Lung (tissue), 12 donors: ENCODE data around the gene ACIN1. TPM values are rescaled to one million over a fixed set of nuclear protein-coding genes. Genes with fewer than 3 reads are reported as not detected.

Experiments used
- ATAC-seq: fragments of 200-7000 bp; cut with Tn5 transposase; one replicate; pipeline ENCODE4 v1.9.1; 2020; ENCODE audit warnings: moderate number of reproducible peaks; ENCODE audit not compliant: insufficient read depth, low FRiP score
- DNase-seq, 3 donors: peaks; one replicate each; pipeline ENCODE4 v3.0.0-alpha.2; 2013 to 2017
- H3K27ac ChIP-seq, 2 donors: one replicate each; pipeline ENCODE4 v1.5.1; 2013; ENCODE audit warnings: mild to moderate bottlenecking in 2 of 2, moderate library complexity in 2 of 2, control low read depth in 1 of 2, inconsistent platforms in 1 of 2, low read depth in 1 of 2, low read length in 1 of 2
- H3K27me3 ChIP-seq, 3 donors: one replicate each; pipeline ENCODE4 v1.5.1; 2013; ENCODE audit warnings: low read length in 2 of 3; ENCODE audit not compliant: control insufficient read depth in 3 of 3, insufficient read depth in 3 of 3
- H3K36me3 ChIP-seq, 4 donors: one replicate each; pipeline ENCODE4 v1.5.1; 2013; ENCODE audit warnings: low read length in 4 of 4, mild to moderate bottlenecking in 1 of 4, moderate library complexity in 1 of 4; ENCODE audit not compliant: control insufficient read depth in 4 of 4, insufficient read depth in 4 of 4
- H3K4me1 ChIP-seq, 5 donors: one replicate each; pipeline ENCODE4 v1.5.1; 2013; ENCODE audit warnings: low read length in 5 of 5, mild to moderate bottlenecking in 2 of 5, moderate library complexity in 1 of 5; ENCODE audit not compliant: control insufficient read depth in 5 of 5, insufficient read depth in 5 of 5
- H3K4me3 ChIP-seq: one replicate; pipeline ENCODE4 v1.5.1; 2013; ENCODE audit warnings: mild to moderate bottlenecking, control low read depth, moderate library complexity
- H3K9ac ChIP-seq, 2 donors: one replicate each; pipeline ENCODE4 v1.5.1; 2013; ENCODE audit warnings: low read length in 2 of 2, control low read depth in 1 of 2; ENCODE audit not compliant: insufficient read depth in 1 of 2
- H3K9me3 ChIP-seq, 4 donors: one replicate each; pipeline ENCODE4 v1.5.1; 2013; ENCODE audit warnings: low read length in 3 of 4, mild to moderate bottlenecking in 1 of 4, moderate library complexity in 1 of 4; ENCODE audit not compliant: control insufficient read depth in 4 of 4, insufficient read depth in 3 of 4
- WGBS, 2 donors: extraction: QIAGEN DNeasy Blood & Tissue Kit; methylation state at CpG; one replicate each; pipeline ENCODE4 v1.1.7; 2013; 5-methylcytosine and 5-hydroxymethylcytosine counted together
- polyA plus RNA-seq, 2 donors: library from polyadenylated mRNA; stranded (reverse); fragments of 200-250 nt; gene quantifications; one replicate each; pipeline ENCODE4 v1.2.1, GENCODE V29; 2013
- total RNA-seq, 2 donors: library from RNA; depleted of rRNA in 1 of 2; stranded (reverse); fragments of >200 nt in 1 of 2; gene quantifications; one replicate each; pipeline ENCODE4 v1.2.1, GENCODE V29; 2014 to 2021
- TF ChIP-seq, protein P1 (sequence below): IDR thresholded peaks from 2 replicates; pipeline ENCODE4 v1.5.1; 2012; ENCODE audit warnings: mild to moderate bottlenecking; ENCODE audit errors: control extremely low read depth, extremely low read depth
- donor health status: control.
- donor health status: control.
- donor health status: Bipolar disorder and iron deficiency.
- donor health status: healthy.
- donor health status: DM: yes; HTN: yes; CAD: no.

Gene ACIN1
- total and polyA plus RNA-seq, 4 donors, result 76.3 to 154 (median 115) TPM

- Histone ChIP-seq H3K36me3 (peaks cover 18 to 36% (median 27%) of the 10 kb centered on the region in 4 donors), H3K27me3 (no peaks in the 10 kb centered on the region), H3K4me3 (peak overlapping the region; percentile 72), H3K9me3 (no peaks in the 10 kb centered on the region), H3K9ac (peak overlapping the region; percentile 91 to 95), H3K27ac (peak overlapping the region; percentile 96 to 97), H3K4me1 (peaks cover 3 to 23% (median 10%) of the 10 kb centered on the region in 5 donors)
- 0 to 1% methylated on average over 14 of the region's 14 CpGs for WGBS, 2 donors
- TF ChIP-seq, protein P1, sequence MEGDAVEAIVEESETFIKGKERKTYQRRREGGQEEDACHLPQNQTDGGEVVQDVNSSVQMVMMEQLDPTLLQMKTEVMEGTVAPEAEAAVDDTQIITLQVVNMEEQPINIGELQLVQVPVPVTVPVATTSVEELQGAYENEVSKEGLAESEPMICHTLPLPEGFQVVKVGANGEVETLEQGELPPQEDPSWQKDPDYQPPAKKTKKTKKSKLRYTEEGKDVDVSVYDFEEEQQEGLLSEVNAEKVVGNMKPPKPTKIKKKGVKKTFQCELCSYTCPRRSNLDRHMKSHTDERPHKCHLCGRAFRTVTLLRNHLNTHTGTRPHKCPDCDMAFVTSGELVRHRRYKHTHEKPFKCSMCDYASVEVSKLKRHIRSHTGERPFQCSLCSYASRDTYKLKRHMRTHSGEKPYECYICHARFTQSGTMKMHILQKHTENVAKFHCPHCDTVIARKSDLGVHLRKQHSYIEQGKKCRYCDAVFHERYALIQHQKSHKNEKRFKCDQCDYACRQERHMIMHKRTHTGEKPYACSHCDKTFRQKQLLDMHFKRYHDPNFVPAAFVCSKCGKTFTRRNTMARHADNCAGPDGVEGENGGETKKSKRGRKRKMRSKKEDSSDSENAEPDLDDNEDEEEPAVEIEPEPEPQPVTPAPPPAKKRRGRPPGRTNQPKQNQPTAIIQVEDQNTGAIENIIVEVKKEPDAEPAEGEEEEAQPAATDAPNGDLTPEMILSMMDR, result no peak
- no peak for DNase-seq
- no peak for ATAC-seq
Observed at GRCh38 chr14:23093991-23094665, 808 bp downstream of the ACIN1 start.

DNA sequence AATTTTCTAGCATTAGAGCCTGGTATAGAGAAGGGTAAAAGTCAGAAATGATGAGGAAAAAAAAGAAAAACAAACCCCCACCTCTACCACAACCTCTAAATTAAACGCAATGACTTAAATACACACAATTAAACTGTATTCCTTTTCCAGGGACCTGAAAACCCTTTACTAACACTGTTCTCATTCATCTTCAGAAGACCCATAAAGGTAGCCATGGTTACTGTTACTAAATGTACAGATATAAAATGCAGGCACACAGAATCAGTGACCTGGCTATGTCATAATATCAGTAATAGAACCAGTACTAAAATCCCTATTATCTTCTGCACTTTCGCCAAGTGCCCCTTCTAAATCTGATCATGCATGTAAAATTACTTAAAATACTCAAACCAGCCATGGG lies 1.4 kb downstream of the ACIN1 start:
- Histone ChIP-seq H3K9me3 (no peaks in the 10 kb centered on the region), H3K36me3 (peaks cover 17 to 36% (median 29%) of the 10 kb centered on the region in 4 donors), H3K27me3 (no peaks in the 10 kb centered on the region), H3K4me3 (no peak overlapping the region), H3K27ac (no peak overlapping the region), H3K9ac (peak overlapping the region; percentile 91 to 95), H3K4me1 (peaks cover 3 to 23% (median 10%) of the 10 kb centered on the region in 5 donors)
- 77 to 86% methylated on average over 2 of the region's 2 CpGs for WGBS, 2 donors
- ATAC-seq (no peak), DNase-seq (no peak)
- TF ChIP-seq, protein P1, result no peak

DNA sequence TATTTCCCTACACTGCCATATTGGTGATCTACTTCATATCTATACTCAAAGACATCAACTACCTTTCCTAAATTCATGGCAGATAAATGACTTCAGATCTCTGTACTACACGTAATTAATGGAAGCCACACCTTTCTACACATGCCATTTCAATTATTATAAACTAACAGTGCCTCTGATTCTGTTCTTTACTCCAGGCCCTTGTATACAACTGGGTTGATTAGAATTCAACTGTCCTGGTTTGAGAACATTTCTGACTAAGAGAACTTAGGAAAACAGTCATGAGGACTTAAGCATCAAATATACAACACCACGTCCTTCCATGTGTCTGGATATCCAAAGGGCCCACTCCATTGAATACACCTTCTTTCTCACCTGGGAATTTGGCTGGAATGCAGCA lies 1.8 kb downstream of the ACIN1 start:
- Histone ChIP-seq H3K27ac (no peak overlapping the region), H3K9me3 (no peaks in the 10 kb centered on the region), H3K4me1 (peaks cover 3 to 23% (median 10%) of the 10 kb centered on the region in 5 donors), H3K4me3 (no peak overlapping the region), H3K9ac (no peak overlapping the region), H3K27me3 (no peaks in the 10 kb centered on the region), H3K36me3 (peaks cover 15 to 35% (median 27%) of the 10 kb centered on the region in 4 donors)
- TF ChIP-seq, protein P1, result no peak
- no peak for DNase-seq
- no peak for ATAC-seq
- 65 to 76% methylated on average over 2 of the region's 2 CpGs for WGBS, 2 donors
